GM12875 (cell line): ENCODE data around the gene ZNHIT2.

Experiments used
- H3K4me3 ChIP-seq: one replicate; pipeline ENCODE4 v1.5.1; 2011; ENCODE audit warnings: low read depth, low read length, control low read depth
- CTCF ChIP-seq: IDR thresholded peaks from 2 replicates; pipeline ENCODE4 v1.5.1; 2011; ENCODE audit warnings: low read depth, mild to moderate bottlenecking, control low read depth, inconsistent platforms, low read length, moderate library complexity, borderline replicate concordance; ENCODE audit not compliant: insufficient read depth

ZNHIT2 gene

GRCh38 chr11:65111744-65112545 lies 5.6 kb downstream of the ZNHIT2 start, which contains the start of gene TM7SF2:
TSS of gene TM7SF2 (plus strand) at chr11:65111872. CDS start at chr11:65112016, 144 bp downstream.
- H3K4me3 ChIP-seq: peak within 1 kb of the TSS; percentile 70
- TF ChIP-seq CTCF: no peak

GRCh38 chr11:65111159-65111743 lies 6.2 kb downstream of the ZNHIT2 start:
- TF ChIP-seq CTCF: no peak
- no peak overlapping the region for H3K4me3 ChIP-seq

- peak; percentile 97 for TF ChIP-seq CTCF
- H3K4me3 ChIP-seq: no peak overlapping the region
Observed at GRCh38 chr11:65110354-65110861, 7.1 kb downstream of the ZNHIT2 start.

GRCh38 chr11:65109231-65110198 lies 8.0 kb downstream of the ZNHIT2 start:
- TF ChIP-seq CTCF: no peak
- H3K4me3 ChIP-seq: no peak overlapping the region

- no peak overlapping the region for H3K4me3 ChIP-seq
- no peak for TF ChIP-seq CTCF
Observed at GRCh38 chr11:65108469-65109123, 8.9 kb downstream of the ZNHIT2 start.

- H3K4me3 ChIP-seq: no peak overlapping the region
- TF ChIP-seq CTCF: no peak
Observed at GRCh38 chr11:65107751-65108468, 9.6 kb downstream of the ZNHIT2 start.
